Cortex of kidney (tissue), 1 donor: ENCODE results near the gene U2AF1L4.
"Not testable (repeated sequence)": the region's sequence is repeated elsewhere in the genome, so short reads cannot be mapped to it uniquely, and the experiment has no call there.

Experiments used
- DNase-seq: peaks from one replicate; lab custom pipeline; 2025; lab: John Stamatoyannopoulos, UW

The U2AF1L4 gene

GRCh38 chr19:35725216-35725861 is 19.9 kb downstream of the U2AF1L4 start:
- no peak for DNase-seq

GRCh38 chr19:35724560-35724959 is 20.7 kb downstream of the U2AF1L4 start:
- DNase-seq: no peak

GRCh38 chr19:35724132-35724531 is 21.1 kb downstream of the U2AF1L4 start:
- not testable (repeated sequence) for DNase-seq

GRCh38 chr19:35723671-35724070 is 21.5 kb downstream of the U2AF1L4 start:
- DNase-seq: no peak

- no peak for DNase-seq
Measured at GRCh38 chr19:35722897-35723296, 22.3 kb downstream of the U2AF1L4 start.

GRCh38 chr19:35722461-35722860 is 22.8 kb downstream of the U2AF1L4 start:
- DNase-seq: no peak

- no peak for DNase-seq
Measured at GRCh38 chr19:35721374-35721773, 23.8 kb downstream of the U2AF1L4 start.

GRCh38 chr19:35720648-35721047 is 24.6 kb downstream of the U2AF1L4 start:
- DNase-seq: no peak

GRCh38 chr19:35720163-35720524 is 25.1 kb downstream of the U2AF1L4 start:
- DNase-seq: no peak

GRCh38 chr19:35719402-35720162 is 25.6 kb downstream of the U2AF1L4 start:
- no peak for DNase-seq

- DNase-seq: no peak
Measured at GRCh38 chr19:35718345-35719041, 26.7 kb downstream of the U2AF1L4 start.

GRCh38 chr19:35717665-35718344 is 27.4 kb downstream of the U2AF1L4 start, which contains the start of gene KMT2B:
Gene KMT2B (plus strand): TSS chr19:35718003. CDS start chr19:35718019, 16 bp downstream.
- no peak for DNase-seq

- DNase-seq: peak; percentile 72
Measured at GRCh38 chr19:35716801-35717664, 28.2 kb downstream of the U2AF1L4 start.

GRCh38 chr19:35715981-35716800 is 29.0 kb downstream of the U2AF1L4 start:
- no peak for DNase-seq

- DNase-seq: no peak
Measured at GRCh38 chr19:35715355-35715809, 29.8 kb downstream of the U2AF1L4 start.

GRCh38 chr19:35714601-35715354 is 30.4 kb downstream of the U2AF1L4 start:
- no peak for DNase-seq

GRCh38 chr19:35713904-35714495 is 31.2 kb downstream of the U2AF1L4 start:
- no peak for DNase-seq

GRCh38 chr19:35713506-35713850 is 31.7 kb downstream of the U2AF1L4 start:
- no peak for DNase-seq
